ENCODE measurements around the gene OR5K3.

The OR5K3 gene

GRCh38 chr3:98434412-98434811 is 43.9 kb downstream of the OR5K3 start:
- DNase-seq = no peak

GRCh38 chr3:98440283-98440682 is 49.8 kb downstream of the OR5K3 start:
- no peak for DNase-seq
